HFFc6 (cell line): ENCODE measurements around the gene PTPRC. TPM values are rescaled to one million over a fixed set of nuclear protein-coding genes. Genes with fewer than 3 reads are reported as not detected.

ENCODE experiments used
- DNase-seq: peaks from one replicate; pipeline ENCODE4 v3.0.0-alpha.2; 2018
- H3K27ac Mint-ChIP-seq: 2 replicates; pipeline ENCODE4 v1.8.0; 2020; ENCODE audit warnings: mild to moderate bottlenecking, mixed read lengths
- H3K27me3 Mint-ChIP-seq: 2 replicates; pipeline ENCODE4 v1.8.0; 2021; ENCODE audit warnings: mild to moderate bottlenecking, moderate library complexity, mixed read lengths; ENCODE audit not compliant: insufficient read depth
- H3K36me3 Mint-ChIP-seq: 2 replicates; pipeline ENCODE4 v1.8.0; 2021; ENCODE audit warnings: low read depth, mixed read lengths
- H3K4me1 Mint-ChIP-seq: 2 replicates; pipeline ENCODE4 v1.8.0; 2020; ENCODE audit warnings: low read depth, mixed read lengths
- H3K4me3 Mint-ChIP-seq: 2 replicates; pipeline ENCODE4 v1.8.0; 2020; ENCODE audit warnings: mild to moderate bottlenecking, moderate library complexity, mixed read lengths
- H3K9me3 Mint-ChIP-seq: 2 replicates; pipeline ENCODE4 v1.8.0; 2020; ENCODE audit warnings: mild to moderate bottlenecking, mixed read lengths
- total RNA-seq, 6 experiments: library from RNA; stranded (reverse); fragmentation: NEBNext Ultra II Directional; extraction: Animal tissue kit (Norgen Biotek cat#: 25700); gene quantifications; 2 replicates in 1 of 6; 3 replicates in 5 of 6; pipeline ENCODE4 v1.2.3, GENCODE V29; 2021
- TF ChIP-seq, protein P1 (sequence below): fragments of 200-600 bp; sonication (generic); IDR thresholded peaks from 2 replicates; pipeline ENCODE4 v1.5.0; 2021; ENCODE audit warnings: antibody characterized with exemption, mild to moderate bottlenecking

PTPRC gene
- total RNA-seq, 6 experiments from 2014 or later: 0.19 to 0.96 (median 0.79) TPM

DNA sequence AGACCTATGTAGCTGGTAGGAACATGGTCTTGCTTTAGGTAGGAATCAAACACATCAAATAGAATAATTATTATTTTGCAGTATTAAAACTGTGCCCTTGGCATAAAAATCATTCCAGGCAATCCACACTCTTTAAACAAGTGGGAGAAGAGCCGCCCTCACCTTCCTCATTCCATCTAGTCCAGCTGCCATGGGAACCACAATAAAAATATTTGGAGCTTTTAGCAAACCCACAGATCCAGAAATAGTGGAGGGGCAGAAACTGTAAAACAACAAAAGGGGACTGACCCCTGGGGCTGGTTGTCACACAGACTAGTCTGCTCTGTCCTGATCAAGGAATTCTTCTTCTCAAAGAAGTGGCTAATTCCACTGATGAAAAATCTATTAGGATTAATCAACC is 61.6 kb downstream of the PTPRC start:
- Mint-ChIP-seq H3K36me3 (no peaks in the 10 kb centered on the region), H3K27me3 (no peaks in the 10 kb centered on the region), H3K4me3 (no peak overlapping the region), H3K4me1 (peaks cover 26% of the 10 kb centered on the region), H3K27ac (peak overlapping the region; percentile 5; the same call in 1 of the 2 replicates), H3K9me3 (no peaks in the 10 kb centered on the region)
- TF ChIP-seq, protein P1, sequence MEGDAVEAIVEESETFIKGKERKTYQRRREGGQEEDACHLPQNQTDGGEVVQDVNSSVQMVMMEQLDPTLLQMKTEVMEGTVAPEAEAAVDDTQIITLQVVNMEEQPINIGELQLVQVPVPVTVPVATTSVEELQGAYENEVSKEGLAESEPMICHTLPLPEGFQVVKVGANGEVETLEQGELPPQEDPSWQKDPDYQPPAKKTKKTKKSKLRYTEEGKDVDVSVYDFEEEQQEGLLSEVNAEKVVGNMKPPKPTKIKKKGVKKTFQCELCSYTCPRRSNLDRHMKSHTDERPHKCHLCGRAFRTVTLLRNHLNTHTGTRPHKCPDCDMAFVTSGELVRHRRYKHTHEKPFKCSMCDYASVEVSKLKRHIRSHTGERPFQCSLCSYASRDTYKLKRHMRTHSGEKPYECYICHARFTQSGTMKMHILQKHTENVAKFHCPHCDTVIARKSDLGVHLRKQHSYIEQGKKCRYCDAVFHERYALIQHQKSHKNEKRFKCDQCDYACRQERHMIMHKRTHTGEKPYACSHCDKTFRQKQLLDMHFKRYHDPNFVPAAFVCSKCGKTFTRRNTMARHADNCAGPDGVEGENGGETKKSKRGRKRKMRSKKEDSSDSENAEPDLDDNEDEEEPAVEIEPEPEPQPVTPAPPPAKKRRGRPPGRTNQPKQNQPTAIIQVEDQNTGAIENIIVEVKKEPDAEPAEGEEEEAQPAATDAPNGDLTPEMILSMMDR: no peak
- no peak for DNase-seq

DNA sequence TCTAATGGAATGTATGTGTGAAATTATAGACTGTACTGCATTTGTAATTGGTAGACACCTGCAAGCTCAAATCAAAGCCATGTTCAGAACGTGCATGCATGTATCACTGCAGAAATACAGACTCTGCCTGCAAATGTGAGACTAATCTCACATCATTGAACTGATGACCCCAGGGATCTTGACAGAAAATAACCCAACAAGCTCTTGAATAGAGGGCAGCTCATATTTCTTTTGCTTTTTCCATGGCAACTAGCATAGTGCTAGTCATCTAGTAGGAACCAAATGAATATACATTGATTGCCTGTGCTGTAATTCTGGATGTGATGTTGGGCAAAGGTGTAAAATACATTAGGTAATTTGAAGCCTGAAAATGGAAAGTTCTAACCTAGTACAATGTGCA is 62.4 kb downstream of the PTPRC start:
- no peak overlapping the region for H3K4me3 Mint-ChIP-seq
- no peak for DNase-seq
- H3K27me3 Mint-ChIP-seq: no peaks in the 10 kb centered on the region; the same call in 1 of the 2 replicates
- no peak overlapping the region for H3K27ac Mint-ChIP-seq
- TF ChIP-seq, protein P1: no peak
- no peaks in the 10 kb centered on the region for H3K36me3 Mint-ChIP-seq
- no peaks in the 10 kb centered on the region for H3K9me3 Mint-ChIP-seq
- H3K4me1 Mint-ChIP-seq: peaks cover 31% of the 10 kb centered on the region

DNA sequence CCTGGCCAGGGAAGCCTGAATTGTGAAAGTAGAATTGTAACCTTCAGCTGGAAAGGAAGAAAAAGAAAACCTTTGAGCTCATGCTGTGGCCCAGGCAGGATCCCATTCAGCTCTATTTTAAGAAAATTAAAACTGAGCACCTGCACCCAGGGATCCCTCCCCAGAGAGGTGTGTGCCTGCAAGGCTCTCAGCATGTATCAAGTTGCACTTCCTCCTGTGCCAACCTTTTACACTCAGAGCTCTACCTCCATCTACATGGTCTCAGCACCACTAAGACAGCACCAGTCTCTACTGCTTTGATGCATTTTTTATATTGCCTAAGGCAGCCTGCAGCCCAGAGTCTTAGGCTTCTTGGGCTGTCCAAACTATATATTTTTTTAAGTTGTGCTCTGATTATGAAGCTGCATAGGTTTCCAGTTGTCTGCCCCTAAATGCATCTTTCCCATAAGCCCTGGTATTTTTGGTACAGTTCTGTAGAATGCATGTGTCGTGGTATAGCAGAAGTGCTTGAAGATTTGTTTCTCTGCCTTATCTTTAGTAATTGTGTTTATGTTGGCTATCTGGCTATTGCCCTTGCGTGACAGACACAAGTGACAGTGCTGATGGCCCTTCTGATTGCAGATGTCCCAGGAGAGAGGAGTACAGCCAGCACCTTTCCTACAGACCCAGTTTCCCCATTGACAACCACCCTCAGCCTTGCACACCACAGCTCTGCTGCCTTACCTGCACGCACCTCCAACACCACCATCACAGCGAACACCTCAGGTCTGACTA is 63.1 kb downstream of the PTPRC start:
- Mint-ChIP-seq H3K9me3 (no peaks in the 10 kb centered on the region), H3K27ac (no peak overlapping the region), H3K27me3 (no peaks in the 10 kb centered on the region; the same call in 1 of the 2 replicates), H3K4me1 (peaks cover 31% of the 10 kb centered on the region), H3K4me3 (no peak overlapping the region), H3K36me3 (no peaks in the 10 kb centered on the region)
- no peak for DNase-seq
- TF ChIP-seq, protein P1: no peak

DNA sequence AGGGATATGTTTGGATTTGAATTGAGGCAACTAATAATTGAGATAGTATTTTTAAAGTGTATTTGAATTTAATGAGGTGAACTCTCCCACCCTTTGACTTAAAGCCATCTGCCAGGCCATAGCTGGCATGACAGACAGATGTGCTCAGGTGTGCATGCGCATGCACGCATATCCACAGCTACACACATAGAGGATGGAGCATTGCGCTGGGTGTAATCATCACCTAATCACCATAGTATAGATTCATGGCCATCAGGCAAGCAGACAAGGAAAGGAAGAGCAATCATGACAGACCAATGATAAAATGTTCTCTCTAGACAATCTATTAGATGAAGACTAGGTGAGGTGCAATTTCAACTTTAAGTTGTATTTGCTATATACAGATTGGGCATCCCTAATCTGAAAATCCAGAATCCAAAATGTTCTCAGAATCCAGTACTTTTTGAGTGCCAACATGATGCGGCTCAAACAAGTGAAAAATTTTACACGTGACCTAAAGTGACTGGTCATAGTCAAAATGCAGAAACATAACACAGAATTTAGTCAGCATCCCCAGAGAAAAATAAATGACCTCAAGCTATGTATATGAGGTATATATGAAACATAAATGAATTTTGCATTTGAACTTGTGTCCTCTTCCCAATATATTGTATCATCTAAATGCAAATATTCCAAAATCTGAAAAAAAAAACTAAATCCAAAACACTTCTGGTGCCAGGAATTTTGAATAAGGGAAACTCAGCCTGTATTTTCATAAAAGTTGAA is 70.1 kb downstream of the PTPRC start:
- Mint-ChIP-seq H3K4me3 (no peak overlapping the region), H3K9me3 (no peaks in the 10 kb centered on the region), H3K4me1 (peaks cover 23% of the 10 kb centered on the region), H3K27me3 (no peaks in the 10 kb centered on the region; the same call in 1 of the 2 replicates), H3K36me3 (no peaks in the 10 kb centered on the region), H3K27ac (no peak overlapping the region)
- TF ChIP-seq, protein P1: no peak
- no peak for DNase-seq

DNA sequence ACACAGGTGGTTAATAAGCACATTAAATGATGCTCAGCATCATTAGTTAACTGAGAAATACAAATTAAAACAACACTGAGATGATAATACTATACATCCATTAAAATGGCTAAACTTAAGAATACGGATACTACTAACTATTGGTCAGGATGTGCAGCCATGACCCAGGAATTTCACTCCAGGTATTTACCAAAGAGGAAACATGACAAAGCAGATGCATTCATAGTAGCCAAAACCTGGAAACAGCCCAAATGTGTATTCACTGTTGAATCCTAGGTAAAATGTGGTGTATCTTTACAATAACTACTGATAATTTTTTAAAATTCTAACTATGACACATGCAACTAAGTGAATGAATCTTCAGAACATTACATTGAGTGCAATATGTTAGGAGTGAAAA is 73.0 kb downstream of the PTPRC start:
- no peak overlapping the region for H3K4me3 Mint-ChIP-seq
- no peak overlapping the region for H3K27ac Mint-ChIP-seq
- H3K36me3 Mint-ChIP-seq: no peaks in the 10 kb centered on the region
- TF ChIP-seq, protein P1: no peak
- peaks cover 17% of the 10 kb centered on the region for H3K4me1 Mint-ChIP-seq
- H3K9me3 Mint-ChIP-seq: no peaks in the 10 kb centered on the region
- no peaks in the 10 kb centered on the region; the same call in 1 of the 2 replicates for H3K27me3 Mint-ChIP-seq
- no peak for DNase-seq
